Midbrain (tissue), 1 donor: Measurements from ENCODE around the gene GALNT9.

ENCODE experiments used
- DNase-seq: peaks from one replicate; lab custom pipeline; 2025; lab: John Stamatoyannopoulos, UW

Gene GALNT9

DNA sequence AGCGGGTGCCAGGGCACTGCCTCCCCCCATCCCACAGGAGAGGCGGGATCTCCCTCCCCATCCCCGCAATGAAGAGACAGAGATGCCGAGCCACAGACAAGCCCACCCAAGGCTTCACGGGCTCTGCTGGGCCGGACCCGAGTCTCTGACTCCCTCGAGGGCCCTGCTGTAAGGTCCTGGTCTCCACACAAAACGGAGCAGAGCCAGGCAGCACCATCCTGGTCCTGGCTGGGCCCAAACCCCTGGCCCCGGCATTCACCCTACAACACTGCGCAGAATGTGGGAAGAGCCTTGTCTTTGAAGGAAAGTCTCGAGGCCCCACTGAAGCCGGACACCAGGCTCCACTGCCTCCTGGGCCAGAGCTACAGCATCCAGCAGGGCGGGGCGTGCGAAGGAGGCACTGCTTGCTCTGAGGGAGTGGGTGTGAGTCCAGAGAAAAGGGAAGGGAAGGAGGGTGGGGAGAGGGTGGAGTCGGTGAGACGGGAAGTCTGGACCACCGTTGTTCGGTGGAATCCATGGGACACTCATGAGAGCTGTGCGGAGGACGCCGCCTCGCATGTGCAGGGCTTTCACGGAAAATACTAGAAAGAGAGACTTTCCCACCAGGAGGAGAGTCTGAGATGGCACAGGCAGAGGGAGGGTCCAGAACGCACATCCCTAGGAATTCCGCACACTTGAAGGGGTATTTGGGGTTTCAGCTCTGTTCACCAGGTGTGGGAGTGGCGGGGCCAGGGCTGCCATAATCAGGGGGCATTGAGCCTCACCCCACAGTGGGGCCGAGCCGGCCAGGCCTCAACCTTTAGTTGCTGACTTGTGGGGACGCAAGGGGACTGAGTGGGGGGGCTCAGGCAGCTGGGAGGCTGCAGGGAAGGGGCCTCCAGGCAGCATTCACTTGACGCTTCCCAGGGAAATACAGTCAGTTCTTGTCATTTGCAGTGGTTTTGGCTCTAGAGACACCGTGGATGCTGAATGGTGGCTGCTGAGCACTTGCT is 36.8 kb downstream of the GALNT9 start:
- no peak for DNase-seq

DNA sequence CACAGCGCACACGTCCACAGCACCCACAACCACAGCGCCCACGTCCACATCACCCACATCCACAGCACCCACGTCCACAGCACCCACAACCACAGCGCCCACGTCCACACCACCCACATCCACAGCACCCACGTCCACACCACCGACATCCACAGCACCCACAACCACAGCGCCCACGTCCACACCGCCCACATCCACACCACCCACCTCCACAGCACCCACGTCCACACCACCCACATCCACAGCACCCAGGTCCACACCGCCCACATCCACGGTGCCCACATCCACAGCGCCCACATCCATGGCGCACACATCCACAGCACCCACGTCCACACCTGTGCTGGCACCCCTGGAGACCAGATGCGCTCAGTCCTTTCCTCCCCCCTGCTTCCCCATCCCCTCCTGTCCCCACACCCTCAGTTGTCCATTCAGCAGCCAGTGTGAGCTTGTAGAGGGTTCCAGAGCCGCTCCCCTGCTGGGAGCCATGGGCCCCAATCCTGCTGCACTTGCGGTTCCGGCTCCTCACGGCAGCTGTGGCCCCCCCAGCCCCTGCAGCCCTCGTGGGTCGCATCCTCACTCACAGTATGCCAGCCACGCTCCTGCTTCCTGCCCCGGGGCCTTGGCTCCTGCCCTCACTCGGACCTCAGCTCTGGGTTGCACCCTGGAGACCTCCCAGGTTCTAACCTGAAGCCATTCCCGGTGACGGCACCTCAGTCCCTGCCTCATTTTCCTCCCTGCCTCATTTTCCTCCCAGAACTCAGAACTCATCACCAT is 37.8 kb downstream of the GALNT9 start:
- no peak for DNase-seq

DNA sequence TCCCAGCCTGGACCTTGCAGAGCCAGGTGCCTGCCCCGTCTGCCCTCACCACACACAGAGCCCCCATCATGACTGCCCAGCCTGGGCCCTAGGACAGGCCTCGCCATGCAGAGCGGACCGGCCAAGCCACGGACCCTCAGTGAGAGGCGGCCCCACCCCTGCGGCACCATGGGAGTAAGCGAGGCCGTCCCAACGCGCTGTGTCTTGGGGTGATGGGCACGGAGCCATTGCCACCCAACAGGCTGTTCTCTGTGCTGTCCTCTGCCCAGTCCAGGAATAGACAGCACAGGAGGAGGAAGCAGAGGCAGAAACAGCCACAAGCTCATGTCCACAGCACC is 39.2 kb downstream of the GALNT9 start:
- DNase-seq, result no peak

DNA sequence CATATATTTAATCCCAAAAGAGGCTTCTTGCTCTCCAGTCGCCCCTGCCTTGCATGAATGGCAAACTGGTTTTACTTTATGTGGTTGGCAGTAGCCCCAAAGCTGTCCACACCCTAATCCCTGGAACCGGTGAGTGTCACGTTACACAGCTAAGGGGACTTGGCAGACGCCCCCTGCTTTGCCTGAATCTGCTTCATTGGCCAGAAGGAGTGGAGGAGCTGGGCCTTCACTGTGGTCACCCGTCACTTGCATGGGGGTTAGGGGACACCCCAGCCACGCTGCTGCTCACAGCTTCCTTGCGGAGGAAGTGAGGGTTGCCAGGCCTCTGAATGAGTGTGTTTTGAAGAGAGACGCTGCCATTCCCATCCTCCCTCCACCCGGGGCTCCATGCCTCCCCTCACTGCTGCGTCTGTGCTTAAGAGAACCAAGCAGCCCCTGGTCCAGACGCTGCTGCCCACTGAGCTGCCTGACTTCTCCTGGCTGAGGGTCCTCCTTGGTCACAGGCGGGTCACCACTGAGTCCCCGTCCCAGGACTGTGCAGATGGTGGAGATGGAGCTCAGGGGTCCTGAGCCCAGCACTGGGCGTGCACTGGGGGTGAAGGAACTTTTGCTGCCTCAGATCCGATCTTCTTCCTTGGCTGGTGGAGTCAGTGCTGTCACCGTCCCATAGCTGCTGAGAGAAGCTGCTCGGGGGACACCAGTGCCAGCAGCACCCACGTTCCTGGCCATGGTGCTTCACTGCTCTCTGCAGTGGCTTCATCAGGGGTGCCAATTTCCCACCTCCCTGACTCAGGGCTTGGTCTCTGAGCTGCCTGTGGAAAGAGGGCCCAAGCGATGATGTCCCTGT is 39.8 kb downstream of the GALNT9 start:
- DNase-seq, result no peak

DNA sequence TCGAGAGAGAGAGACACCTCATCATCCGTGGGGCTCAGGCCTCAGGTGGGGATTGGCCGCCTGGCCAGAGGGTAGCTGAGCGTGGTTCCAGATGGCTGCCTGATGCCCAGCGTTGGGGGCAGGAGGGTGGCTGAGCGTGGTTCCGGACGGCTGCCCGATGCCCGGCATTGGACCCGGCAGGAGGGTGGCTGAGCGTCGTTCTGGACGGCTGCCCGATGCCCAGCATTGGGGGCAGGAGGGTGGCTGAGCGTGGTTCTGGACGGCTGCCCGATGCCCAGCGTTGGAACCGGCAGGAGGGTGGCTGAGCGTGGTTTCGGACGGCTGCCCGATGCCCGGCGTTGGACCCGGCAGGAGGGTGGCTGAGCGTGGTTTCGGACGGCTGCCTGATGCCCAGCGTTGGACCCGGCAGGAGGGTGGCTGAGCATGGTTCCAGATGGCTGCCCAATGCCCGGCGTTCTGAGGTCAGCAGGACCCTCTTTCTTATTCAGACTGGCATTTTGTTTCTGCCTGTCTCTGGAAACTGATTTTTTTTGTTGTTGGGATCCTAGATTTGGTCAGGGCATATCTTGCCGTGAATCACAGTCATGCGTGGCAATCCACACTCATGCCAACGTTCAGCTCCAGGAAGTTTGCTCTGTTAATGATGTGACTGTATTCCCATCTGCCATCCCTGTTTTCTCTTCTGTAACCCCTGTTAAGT is 40.7 kb downstream of the GALNT9 start:
- DNase-seq, result no peak

DNA sequence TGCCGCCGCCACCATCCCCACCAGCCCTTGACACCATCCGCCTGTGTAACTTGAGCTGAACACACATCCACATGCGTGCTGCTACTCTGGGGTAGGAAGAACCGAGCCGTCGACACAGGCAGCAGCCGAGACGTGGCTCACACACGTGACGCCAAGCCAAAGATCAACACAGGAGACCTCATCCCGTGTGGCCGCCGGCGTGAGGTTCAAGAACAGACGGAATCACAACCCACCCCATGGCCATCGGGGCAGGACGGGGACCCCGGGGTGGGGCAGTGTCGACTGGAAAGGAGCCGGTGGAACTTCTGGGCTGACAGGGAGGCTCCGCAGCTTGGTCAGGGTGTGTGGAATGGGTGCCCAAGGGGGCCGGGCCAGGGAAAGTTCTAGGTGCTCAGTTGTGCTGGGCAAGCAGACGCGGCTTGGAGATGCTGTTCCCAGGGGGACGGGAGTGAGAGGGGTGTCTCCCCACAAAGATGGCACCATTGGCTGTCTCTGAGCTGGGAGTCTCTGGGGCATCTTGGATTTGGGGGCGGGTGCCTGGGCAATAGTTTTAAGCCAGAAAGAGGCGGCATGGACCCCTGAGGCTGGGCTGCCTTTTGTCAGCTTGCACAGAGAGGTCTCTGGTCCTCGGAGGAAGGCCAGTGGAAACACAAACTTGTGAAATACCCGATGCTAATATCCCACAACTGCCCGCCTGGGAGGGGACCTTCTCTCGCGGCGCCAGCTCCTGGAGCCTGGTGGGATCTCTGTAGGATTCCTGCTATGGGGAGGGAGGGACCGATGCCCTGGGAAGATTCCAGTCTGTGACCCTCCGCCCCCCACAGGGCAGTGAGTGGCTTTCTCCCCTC is 41.8 kb downstream of the GALNT9 start:
- no peak for DNase-seq

DNA sequence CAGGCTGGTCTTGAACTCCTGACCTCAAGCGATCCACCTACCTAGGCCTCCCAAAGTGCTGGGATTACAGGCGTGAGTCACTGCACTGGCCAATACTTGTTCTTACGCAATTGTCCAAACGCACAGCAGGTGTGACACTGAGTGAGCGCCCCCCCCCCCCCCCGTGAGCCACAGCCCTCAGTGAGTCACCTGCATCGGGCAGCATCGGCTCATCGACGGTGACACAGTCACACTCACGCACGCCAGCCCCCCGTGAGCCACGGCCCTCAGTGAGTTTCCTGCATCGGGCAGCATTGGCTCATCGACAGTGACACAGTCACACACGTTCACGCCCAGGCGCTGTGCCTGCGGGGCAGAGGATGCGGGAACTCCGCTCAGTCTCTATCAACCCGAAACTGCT is 42.5 kb downstream of the GALNT9 start:
- DNase-seq, result no peak

DNA sequence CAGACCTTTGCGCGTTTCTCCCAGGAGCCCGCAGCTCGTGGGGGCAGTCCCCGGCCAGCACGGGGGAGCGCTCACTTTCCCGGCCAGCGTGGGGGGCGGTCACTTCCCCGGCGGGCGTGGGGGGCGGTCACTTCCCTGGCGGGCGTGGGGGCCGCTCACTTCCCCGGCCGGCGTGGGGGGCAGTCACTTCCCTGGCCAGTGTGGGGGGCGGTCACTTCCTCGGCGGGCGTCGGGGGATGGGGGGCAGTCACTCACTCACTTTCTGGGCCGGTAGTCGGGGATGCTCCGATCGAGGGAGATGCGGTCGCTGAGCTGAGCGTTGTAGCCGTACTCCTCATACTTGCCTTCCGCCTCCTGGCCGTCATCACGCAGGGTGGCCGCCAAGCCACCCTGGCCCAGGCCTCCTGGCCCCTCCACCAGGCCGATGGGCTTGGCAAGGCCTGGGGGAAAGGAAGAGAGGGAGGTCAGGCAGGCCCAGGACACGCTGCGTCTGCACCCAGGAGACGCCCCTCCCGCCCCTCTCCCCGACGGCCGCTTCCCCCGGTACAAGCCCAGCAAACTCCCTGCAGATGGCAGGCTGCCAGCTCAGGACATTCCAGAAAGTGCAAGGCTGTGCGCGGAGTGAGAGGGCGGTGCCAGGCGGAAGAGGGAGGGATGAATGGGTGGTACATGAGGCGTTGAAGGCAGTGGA is 43.3 kb downstream of the GALNT9 start:
- peak; percentile 19 for DNase-seq

DNA sequence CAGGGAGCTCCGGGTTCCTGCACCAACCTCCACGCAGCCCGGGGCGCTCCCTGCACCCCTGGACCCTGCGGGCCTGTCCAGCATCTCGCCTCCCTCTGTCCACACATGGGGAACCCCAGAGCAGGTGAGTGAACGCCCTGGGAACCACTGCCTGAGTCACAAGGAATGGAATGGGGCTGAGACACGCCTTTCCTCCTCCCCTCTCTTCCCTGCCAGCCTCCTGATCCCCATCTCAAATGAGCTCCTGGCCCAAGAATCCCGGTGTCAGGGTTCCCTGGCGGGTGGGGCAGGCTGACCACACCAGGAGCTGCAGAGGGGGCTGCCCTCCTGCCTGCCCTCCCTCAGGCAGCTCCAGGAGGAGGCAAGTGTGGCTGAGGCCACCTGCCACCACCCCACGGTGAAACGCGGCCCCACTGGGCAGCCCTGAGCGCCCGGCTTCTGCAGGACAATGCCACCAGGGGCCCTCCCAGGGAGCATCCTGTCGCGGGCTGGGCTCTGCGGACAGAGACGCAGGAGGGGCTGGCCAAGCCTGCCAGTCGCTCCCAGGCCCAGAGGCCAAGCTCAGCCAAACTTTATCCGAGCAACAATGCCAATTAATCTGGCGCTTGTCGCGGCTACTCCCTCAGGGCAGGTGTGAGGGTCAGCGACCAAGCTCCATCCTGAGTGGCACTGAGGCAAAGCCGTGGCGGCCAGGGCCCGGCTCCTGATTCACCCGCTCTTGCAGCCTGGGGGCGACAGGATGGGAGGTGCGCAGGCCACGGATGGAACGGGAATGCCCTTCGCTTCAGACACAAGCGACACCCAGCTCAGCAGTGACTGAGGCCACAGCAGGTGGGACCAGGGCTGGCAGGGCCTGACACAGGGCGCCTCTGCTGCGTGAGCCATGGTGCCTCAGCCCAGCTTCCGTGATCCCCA is 44.3 kb downstream of the GALNT9 start:
- no peak for DNase-seq

DNA sequence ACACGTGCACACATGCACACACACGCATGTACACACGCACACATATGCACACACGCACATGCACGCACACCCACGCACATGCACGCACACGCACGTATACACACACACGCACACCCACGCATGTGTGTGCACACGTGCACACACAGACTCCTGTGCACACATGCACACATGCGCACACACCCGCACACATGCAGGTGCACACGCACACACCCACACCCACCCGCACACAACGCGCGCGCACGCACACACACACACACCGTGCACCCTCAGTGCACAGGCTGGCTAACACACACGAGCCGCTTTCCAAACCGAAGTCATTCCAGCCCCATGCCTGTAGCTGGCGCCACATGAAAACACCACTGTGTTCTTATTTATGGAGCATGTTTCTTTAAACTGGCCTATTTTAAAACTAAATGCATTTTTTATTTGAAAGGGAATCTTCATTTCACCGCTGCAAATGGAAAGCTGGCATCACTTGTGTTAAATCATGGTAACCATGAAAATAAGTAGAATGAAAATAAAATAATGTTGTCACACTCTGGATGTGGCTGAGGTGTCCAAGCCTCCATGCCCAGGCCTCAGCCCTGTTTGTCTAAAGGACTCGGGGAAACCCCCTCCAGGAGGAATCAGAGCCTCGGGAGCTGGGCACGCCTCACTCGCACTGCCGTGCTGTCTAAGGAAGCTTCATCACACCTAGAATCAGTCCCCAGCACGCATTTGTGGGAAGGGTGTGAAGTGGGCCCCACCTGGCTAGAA is 45.1 kb downstream of the GALNT9 start:
- DNase-seq, result no peak

DNA sequence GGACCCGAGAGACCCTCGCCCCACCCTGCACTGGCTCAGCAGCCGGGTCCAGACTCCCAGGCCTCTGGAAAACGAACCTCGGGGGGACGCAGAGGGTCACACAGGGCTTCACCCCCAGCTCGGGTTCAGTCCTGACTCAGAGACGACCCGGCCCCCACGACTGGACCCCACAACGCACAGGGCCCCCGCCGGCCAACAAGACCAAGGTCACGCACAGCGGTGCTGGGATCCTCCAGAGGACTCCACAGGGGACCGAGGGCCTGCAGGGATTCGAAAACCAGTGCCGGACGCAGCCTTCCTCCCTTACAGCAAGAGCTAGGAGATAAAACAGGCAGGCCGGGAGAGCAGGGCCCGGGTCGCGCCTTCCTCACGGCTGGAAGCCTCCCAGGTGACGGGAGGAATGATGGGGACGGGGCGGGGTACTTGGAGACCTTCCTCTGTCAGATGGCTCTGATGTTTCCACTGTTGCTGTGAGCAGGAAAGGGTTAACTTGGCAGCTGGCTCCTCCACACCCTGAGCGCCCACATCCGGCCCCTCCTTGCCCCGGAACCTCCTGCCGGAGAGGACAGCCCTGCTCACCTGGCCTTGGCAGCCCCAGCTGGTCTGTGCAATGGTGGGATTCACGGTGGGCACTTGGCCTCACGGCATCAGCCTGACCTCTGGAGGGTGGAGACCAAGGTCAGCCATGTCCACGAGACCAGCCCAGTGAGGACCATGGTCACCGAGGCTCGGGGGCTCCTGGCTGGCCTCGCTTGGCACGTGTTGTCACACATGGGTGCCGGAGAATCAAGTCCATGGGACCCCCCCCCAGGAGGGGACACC is 46.2 kb downstream of the GALNT9 start:
- DNase-seq, result no peak

DNA sequence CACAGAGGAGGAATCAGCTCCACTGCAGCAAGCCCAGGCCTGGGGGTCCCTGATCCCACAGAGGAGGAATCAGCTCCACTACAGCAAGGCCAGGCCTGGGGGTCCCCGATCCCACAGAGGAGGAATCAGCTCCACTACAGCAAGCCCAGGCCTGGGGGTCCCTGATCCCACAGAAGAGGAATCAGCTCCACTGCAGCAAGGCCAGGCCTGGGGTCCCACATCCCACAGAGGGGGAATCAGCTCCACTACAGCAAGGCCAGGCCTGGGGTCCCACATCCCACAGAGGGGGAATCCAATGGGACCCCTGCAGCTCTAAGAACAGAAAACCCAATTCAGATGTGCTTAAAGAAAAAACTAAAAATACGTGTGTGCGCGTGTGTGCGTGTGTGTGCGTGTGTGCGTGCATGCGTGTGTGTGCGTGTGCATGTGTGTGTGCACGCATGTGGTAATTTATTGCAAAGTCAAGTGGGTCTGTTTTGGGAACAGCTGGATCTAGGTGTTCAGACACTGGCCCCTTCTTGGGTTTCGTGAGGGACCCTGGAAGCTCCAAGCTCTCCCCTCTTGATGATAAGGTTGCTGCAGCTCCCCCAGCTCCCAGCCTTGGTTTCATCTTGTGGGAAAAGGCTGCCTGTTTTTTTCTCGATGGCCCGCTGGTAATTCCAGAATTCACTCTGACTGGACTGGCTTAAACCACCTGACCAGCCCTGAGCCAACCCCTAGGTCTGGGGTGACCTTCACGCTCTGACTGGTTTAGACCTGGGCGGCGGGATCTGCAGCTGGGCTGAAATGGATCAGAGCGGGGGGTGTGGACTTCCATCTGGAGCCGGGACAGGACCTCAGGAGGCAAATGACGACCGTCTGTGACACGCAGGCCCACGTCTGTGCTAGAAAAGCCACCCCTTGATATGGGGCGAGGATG is 47.1 kb downstream of the GALNT9 start:
- no peak for DNase-seq

DNA sequence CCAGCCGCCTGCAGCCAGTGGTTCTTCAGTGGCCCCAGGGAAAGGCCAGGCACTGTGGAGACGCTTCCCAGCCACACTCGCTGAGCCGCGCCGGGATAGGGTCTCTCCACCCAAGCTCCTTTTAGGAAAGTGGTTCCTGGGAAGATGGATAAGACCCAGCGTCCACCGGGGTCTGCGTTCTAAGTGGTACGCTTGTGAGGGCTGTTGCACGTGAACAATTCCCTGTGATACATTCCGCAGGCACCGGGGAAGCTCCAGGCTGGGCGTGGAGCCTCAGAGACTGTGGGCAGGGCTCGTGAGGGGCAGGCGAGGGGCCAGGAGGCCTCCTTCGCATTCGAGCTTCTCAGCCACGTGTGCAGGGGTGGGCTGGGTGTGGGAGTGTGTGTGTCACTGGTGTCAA is 48.4 kb downstream of the GALNT9 start:
- DNase-seq, result no peak

DNA sequence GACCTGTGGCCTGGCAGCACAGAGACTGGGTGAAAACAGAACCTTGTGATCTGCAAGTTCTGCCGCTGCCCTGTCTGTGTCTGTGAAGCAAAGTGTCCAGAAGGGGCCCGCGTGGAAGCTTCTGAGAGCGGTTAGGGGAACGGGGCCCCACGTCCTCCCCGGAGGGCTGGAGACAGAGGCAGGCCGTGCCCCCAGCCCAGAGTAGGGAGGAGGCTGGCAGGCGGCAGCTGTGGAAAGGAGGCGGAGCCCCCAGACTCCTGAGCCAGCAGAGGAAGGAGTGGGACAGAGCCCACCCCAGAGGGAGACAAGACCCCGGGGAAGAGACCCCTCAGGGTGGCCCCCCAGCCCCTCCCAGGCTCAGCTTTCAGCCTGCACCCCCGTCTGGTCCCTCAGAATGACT is 49.0 kb downstream of the GALNT9 start:
- DNase-seq, result no peak

DNA sequence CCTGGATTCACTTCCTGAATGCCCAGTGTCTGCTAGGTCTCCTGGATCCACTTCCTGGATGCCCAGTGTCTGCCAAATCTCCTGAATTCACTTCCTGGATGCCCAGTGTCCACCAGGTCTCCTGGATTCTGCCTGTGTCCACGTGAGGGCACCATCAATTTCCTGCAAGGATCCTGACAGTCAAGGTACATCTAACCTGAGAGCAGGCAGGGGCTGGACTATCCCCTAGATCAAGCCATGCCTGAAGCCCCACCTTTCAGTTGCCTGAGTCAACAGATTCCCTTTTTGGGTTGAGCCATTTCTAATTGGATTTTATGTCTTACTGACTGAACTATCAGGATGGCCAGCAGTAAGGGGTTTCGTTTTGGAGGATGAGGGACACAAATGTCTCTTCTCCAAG is 49.5 kb downstream of the GALNT9 start:
- no peak for DNase-seq

DNA sequence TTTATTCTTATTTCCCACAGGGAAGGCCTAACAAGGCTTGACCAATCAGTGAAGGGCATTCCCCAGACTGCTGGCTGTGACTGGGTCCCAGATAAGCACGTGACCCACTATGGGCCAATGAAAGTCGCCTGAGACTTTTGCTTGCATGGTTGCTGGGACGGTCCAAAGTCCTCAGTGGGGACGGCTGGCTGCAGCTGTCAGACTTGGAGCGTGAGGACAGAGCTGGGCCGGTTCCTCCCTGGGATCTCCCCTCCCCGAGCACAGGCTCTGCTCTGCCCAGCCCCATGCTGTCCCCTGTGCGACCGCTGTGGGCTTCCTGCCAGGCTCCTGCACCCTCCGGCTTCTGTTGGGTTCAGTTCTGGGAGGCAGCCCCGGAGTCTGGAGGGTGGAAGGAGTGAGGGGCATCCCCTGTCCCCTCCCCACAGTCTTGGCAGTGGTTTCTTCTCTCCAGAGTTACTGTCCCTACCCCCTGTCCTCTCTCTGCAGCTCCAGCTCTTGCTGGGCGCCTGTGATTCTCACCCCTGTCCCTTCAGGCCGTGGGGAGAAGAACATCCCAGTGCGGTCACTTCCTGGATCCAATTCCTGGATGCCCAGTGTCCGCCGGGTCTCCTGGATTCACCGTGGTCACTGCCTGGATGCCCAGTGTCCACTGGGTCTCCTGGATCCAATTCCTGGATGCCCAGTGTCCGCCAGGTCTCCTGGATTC is 50.1 kb downstream of the GALNT9 start:
- no peak for DNase-seq
